Tibial artery (tissue), 4 donors: ENCODE data around the gene MYOM1.

Experiments
- DNase-seq, 2 donors: peaks; one replicate each; pipeline ENCODE4 v3.0.0-alpha.2; 2019
- H3K27ac ChIP-seq, 2 donors: fragments of 200-600 bp; sonication (generic) in 1 of 2; 1 replicate in 1 of 2; 2 replicates in 1 of 2; pipeline ENCODE4 v1.5.1; 2018 to 2019; ENCODE audit warnings: mild to moderate bottlenecking in 1 of 2
- H3K27me3 ChIP-seq, 2 donors: fragments of 200-600 bp; sonication (generic) in 1 of 2; one replicate each; pipeline versions ENCODE4 v1.5.1 to v1.6.0; 2016 to 2019
- H3K36me3 ChIP-seq, 3 donors: fragments of 200-600 bp; sonication (generic) in 2 of 3; one replicate each; pipeline ENCODE4 v1.5.1; 2016 to 2019; ENCODE audit warnings: mild to moderate bottlenecking in 2 of 3
- H3K4me1 ChIP-seq, 4 donors: fragments of 200-600 bp; sonication (generic) in 2 of 4; 1 replicate in 3 of 4; 2 replicates in 1 of 4; pipeline ENCODE4 v1.5.1; 2016 to 2019
- H3K4me3 ChIP-seq, 2 donors: fragments of 200-600 bp; sonication (generic) in 1 of 2; 1 replicate in 1 of 2; 2 replicates in 1 of 2; pipeline ENCODE4 v1.5.1; 2018 to 2019; ENCODE audit warnings: mild to moderate bottlenecking in 2 of 2
- H3K9me3 ChIP-seq, 3 donors: fragments of 200-600 bp; sonication (generic) in 1 of 3; one replicate each; pipeline ENCODE4 v1.5.1; 2016 to 2019
- CTCF ChIP-seq, 2 experiments: fragments of 200-600 bp in 1 of 2; fragments of 450-650 bp in 1 of 2; IDR thresholded peaks; one replicate each; pipeline ENCODE4 v1.5.1; 2017 to 2019; ENCODE audit warnings: antibody characterized with exemption in 2 of 2, mild to moderate bottlenecking in 1 of 2, moderate library complexity in 1 of 2
- intact Hi-C: fragments of 100-400 bp; cut with DNase I; formaldehyde crosslinking; loops from one replicate; pipeline ENCODE4 v1.15.0; 2023; ENCODE audit warnings: low total_unique reads

MYOM1 gene

GRCh38 chr18:3236470-3236869, 16.7 kb upstream of the MYOM1 start:
- Histone ChIP-seq H3K27ac (no peak overlapping the region), H3K27me3 (no peaks in the 10 kb centered on the region), H3K4me1 (peaks cover 0 to 2% (median 0%) of the 10 kb centered on the region in 4 donors), H3K4me3 (no peak overlapping the region), H3K9me3 (no peaks in the 10 kb centered on the region), H3K36me3 (peaks cover 0 to 5% (median 0%) of the 10 kb centered on the region in 3 donors)
- intact Hi-C loops = no loop called here
- no peak for DNase-seq
- no peak for TF ChIP-seq CTCF (IDR thresholded peaks at IDR 0.05)

GRCh38 chr18:3235846-3236245, 16.1 kb upstream of the MYOM1 start:
- H3K4me1 ChIP-seq = no peaks in the 10 kb centered on the region
- TF ChIP-seq CTCF (IDR thresholded peaks at IDR 0.05) = no peak
- no peaks in the 10 kb centered on the region for H3K27me3 ChIP-seq
- no peaks in the 10 kb centered on the region for H3K9me3 ChIP-seq
- H3K36me3 ChIP-seq = no peaks in the 10 kb centered on the region
- no peak for DNase-seq
- H3K27ac ChIP-seq = no peak overlapping the region
- intact Hi-C loops = no loop called here
- no peak overlapping the region for H3K4me3 ChIP-seq

- Histone ChIP-seq H3K27me3 (no peaks in the 10 kb centered on the region), H3K4me1 (no peaks in the 10 kb centered on the region)
- intact Hi-C loops = loop anchor here (5.0 kb wide), 1 partner anchor 307 kb away; no protein-coding TSS in a partner anchor
These were observed 14.7 kb upstream of the MYOM1 start for GRCh38 chr18:3234457-3234856.

GRCh38 chr18:3233433-3234168, 13.8 kb upstream of the MYOM1 start:
- intact Hi-C loops = loop anchor here (5.0 kb wide), 1 partner anchor 306 kb away; no protein-coding TSS in a partner anchor
- H3K9me3 ChIP-seq = no peaks in the 10 kb centered on the region
- TF ChIP-seq CTCF (IDR thresholded peaks at IDR 0.05) = no peak
- no peaks in the 10 kb centered on the region for H3K4me1 ChIP-seq
- H3K36me3 ChIP-seq = no peaks in the 10 kb centered on the region
- H3K27me3 ChIP-seq = no peaks in the 10 kb centered on the region
- DNase-seq = no peak
- H3K4me3 ChIP-seq = no peak overlapping the region
- no peak overlapping the region for H3K27ac ChIP-seq

More at GRCh38 chr18:3234457-3234856, 14.7 kb upstream of the MYOM1 start:
- H3K36me3 ChIP-seq = no peaks in the 10 kb centered on the region
- no peak overlapping the region for H3K4me3 ChIP-seq
- no peak for TF ChIP-seq CTCF (IDR thresholded peaks at IDR 0.05)
- H3K27ac ChIP-seq = no peak overlapping the region
- DNase-seq = no peak
- no peaks in the 10 kb centered on the region for H3K9me3 ChIP-seq

GRCh38 chr18:3233004-3233403, 13.2 kb upstream of the MYOM1 start:
- H3K9me3 ChIP-seq = no peaks in the 10 kb centered on the region
- no peak for DNase-seq
- no peaks in the 10 kb centered on the region for H3K27me3 ChIP-seq
- H3K27ac ChIP-seq = no peak overlapping the region
- no peak for TF ChIP-seq CTCF (IDR thresholded peaks at IDR 0.05)
- intact Hi-C loops = loop anchor here (5.0 kb wide), 1 partner anchor 306 kb away; no protein-coding TSS in a partner anchor
- no peaks in the 10 kb centered on the region for H3K36me3 ChIP-seq
- no peak overlapping the region for H3K4me3 ChIP-seq
- H3K4me1 ChIP-seq = no peaks in the 10 kb centered on the region
